Stimulated activated CD8-positive, alpha-beta memory T cell treated with anti-CD3 and anti-CD28 coated beads, Interleukin-15, amount 100 ng/mL, for 24 hours (primary cell): Measurements from ENCODE around the gene CDC34.

ENCODE experiments used
- DNase-seq: peaks from one replicate; pipeline ENCODE4 v3.0.0-alpha.2; 2020; ENCODE audit warnings: low read depth

Gene CDC34

GRCh38 chr19:519449-519865 lies 12.1 kb upstream of the CDC34 start:
- DNase-seq = no peak

DNA sequence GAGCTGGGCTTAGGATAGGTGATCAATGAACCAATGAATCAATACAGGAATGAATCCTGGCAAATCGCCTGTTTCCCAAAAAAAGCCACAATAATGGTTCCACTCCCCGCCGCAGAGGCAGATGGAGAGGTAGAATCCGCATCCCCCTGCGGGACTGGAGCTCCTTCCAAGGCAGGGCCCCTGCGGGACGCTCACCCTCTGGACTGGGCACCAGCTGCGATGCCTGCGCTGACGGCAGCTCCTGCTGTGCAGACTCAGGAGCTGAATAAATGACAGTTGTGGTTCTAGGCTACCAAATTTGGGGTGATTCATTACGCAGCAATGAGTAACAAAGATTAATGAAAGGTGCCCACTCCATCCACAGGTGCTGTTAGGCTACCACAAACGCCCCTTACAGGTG lies 8.8 kb upstream of the CDC34 start:
- no peak for DNase-seq

DNA sequence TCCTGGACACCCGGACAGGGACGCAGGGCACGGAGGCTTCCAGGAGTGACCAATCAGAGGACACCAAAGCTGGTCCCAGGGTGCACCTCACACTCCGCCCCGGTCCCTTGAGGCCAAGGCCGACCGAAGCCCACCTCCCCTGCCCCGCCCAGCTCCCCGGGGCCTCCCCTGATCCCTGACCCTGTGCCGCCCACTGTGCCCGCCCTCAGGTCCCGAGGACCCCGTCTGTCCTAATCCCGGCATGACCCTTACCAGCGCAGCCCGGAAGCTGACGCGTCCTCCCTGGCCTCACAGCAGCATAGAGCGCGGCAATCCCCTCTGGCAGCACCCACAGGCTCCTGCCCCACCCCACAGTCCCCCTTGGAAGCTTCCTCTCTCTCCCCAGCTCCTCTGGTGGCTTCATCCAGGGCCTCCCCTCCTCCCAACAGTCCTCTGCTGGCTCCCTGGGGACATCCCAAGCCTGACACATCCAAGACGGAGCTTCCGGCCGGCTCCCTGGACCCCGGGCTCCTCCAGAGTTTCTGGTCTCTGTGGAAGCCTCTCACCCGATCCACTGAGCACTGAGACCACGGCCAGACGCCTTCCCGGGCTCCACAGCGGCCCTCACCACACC lies 7.4 kb upstream of the CDC34 start:
- DNase-seq = no peak

DNA sequence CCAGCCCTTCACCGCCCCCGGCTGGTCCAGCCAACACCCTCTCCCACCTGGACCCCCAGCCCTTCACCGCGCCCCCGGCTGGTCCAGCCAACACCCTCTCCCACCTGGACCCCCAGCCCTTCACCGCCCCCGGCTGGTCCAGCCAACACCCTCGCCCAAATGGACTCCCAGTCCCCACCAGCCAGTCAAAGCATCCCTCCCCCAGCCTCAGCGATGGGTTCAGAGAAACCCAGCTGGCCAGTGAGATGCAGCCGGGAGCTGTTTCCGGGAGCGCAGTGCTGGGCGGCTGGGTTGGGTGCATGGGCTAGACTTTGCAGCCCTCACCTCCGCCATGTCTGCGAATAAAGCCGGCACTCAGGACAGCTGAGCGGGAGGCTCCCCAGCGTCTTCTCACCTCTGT lies 6.5 kb upstream of the CDC34 start:
- no peak for DNase-seq

DNA sequence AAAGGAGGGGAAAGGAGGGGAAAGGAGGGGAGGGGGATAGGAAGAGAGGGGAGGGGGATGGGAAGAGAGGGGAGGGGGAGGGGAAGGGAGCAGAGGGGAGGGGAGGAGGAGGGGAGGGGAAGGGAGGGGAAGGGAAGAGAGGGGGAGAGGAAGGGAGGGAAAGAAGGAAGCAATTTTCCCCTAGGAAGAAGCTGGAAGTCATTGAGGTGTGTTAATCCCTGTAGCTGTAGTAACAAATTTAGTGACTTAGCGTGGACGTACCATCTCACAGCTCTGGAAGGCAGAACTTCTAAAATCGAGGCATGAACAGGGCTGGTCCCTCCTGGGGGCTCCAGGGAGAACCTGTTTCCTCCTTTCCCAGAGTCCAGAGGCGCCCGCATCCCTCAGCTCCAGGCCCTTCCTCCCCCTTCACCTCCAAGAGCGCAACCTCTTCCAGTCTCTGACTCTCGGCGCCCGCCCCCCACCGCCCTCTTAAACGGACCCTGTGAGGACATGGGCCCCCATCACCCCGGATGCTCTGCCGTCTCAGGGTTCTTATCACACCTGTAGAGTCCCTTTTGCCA lies 5.6 kb upstream of the CDC34 start:
- no peak for DNase-seq

GRCh38 chr19:530134-531008 lies 1.2 kb upstream of the CDC34 start:
- DNase-seq = no peak

- peak; percentile 93 for DNase-seq
Observed at GRCh38 chr19:531009-531752, 379 bp upstream of the CDC34 start.

- DNase-seq = no peak
Observed at GRCh38 chr19:532561-533363, 1.2 kb downstream of the CDC34 start.

- DNase-seq = no peak
Observed at GRCh38 chr19:533364-534058, 2.0 kb downstream of the CDC34 start.

DNA sequence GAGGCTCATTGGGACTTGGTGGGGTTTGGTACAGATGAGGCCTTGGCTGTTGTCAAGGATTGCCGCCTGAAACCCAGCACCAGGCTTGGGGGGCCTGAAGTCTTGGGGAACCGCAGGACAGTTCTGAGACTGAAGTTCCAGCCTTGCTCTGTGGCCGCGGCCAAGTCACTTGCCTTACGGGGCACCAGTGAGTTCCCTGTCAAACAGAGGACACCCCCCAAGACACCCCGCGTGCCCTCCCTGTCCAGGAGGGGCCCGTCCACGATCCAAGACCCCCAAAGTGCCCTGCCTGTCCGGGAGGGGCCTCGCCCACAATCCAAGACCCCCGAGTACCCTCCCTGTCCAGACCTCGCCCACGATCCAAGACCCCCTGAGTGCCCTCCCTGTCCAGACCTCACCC lies 2.5 kb downstream of the CDC34 start:
- DNase-seq = no peak

GRCh38 chr19:535017-535835 lies 3.7 kb downstream of the CDC34 start:
- no peak for DNase-seq

GRCh38 chr19:536031-536880 lies 4.7 kb downstream of the CDC34 start:
- no peak for DNase-seq

DNA sequence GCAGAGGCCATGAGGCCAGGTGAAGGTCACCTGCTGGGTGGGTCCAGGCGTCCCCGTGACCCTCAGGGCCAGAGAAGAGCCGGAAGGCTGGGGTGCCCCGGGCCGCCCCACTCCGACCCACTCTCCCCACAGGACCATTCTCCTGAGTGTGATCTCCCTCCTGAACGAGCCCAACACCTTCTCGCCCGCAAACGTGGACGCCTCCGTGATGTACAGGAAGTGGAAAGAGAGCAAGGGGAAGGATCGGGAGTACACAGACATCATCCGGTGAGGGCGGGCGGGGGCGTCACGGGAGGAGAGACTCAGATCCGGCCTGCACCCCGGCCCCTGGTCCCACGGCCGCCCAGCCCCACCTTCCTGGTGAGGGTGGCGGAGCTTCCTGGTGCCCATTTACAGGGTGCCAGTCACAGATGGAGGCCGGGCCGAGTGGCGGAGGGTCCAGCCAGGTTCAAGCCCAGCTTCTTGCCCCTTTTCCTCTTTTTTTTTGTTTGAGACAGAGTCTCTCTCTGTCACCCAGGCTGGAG lies 5.4 kb downstream of the CDC34 start:
- no peak for DNase-seq

- DNase-seq = no peak
Observed at GRCh38 chr19:538641-539428, 7.3 kb downstream of the CDC34 start.

GRCh38 chr19:539429-540030 lies 8.0 kb downstream of the CDC34 start:
- DNase-seq = no peak

DNA sequence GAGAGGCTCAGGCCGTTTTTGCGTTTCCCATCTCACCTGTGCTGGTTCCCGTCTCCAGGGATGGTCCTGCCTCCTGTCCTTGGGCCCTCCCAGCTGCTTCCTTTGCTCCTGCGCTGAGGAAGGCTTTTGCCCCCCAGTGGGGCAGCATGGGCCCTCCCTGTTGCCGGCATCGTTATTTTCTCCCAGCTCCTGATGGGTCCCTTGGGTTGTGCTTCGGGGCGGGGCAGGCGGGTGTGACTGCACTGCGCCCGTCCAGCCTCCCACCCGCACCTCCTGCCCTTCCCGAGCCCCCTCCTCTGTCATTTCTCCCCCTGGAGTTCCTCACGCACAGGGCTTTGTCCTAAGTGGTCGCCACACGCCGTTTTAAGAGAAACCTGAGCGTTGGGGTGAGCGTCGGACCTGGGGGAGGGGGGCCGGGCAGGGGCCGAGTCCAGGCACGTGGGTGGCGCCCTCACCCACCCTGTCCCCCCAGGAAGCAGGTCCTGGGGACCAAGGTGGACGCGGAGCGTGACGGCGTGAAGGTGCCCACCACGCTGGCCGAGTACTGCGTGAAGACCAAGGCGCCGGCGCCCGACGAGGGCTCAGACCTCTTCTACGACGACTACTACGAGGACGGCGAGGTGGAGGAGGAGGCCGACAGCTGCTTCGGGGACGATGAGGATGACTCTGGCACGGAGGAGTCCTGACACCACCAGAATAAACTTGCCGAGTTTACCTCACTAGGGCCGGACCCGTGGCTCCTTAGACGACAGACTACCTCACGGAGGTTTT lies 9.5 kb downstream of the CDC34 start:
- no peak for DNase-seq

DNA sequence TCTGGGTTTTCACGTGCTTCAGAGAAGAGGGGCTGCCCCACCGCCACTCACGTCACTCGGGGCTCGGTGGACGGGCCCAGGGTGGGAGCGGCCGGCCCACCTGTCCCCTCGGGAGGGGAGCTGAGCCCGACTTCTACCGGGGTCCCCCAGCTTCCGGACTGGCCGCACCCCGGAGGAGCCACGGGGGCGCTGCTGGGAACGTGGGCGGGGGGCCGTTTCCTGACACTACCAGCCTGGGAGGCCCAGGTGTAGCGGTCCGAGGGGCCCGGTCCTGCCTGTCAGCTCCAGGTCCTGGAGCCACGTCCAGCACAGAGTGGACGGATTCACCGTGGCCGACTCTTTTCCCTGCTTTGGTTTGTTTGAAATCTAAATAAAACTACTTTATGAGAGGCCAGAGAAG lies 10.1 kb downstream of the CDC34 start:
- DNase-seq = no peak
